ENCODE measurements around the gene CABP1.
A peak's percentile ranks its signal among the peaks of the same experiment; 100 is the strongest.
"Not testable (repeated sequence)": the region's sequence is repeated elsewhere in the genome, so short reads cannot be mapped to it uniquely, and the experiment has no call there.

CABP1 gene

DNA sequence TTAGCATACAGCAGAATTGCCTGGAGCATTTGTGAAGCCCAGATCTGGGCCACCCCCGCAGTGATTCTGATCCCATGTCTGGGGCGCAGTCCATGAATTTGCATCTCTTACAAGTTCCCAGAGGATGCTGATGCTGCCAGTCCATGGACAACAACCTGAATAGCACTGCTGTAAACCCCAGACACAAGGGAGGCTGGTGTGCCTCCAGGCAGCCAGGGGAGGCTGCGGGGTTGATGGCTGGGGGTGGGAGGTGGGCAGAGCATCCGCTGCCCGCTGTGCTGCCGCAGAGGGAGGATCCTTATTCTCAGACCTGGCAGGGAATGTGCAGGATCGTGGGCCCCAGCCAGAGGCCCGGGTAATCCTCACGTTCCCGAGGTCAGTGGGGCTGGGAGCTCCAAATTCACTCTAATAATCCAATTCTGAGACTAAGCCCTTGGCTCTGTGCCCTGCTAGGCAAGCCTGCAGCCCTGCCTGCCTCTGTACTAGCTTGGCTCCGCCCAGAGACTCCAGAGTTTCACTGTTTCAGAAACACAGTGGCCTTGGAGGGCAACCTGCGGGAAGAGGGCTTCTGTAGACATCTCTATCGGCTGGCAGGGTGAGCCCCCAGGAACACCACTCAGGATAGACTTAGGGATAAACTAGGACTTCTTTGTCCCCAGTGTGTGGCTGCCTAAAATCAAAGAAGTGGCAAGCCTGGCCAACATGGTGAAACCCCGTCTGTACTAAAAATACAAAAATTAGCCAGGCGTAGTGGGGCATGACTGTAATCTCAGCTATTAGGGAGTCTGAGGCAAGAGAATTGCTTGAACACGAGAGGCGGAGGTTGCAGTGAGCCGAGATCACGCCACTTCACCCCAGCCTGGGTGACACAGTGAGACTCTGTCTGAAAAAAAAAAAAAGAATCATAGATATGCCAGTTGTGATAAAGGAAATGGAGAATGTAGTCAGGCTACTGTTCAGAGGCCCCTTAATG is 28.7 kb downstream of the CABP1 start:
- no peak overlapping the region for H3K4me3 ChIP-seq (ENCODE audit: low read length)
- peaks cover 4% of the 10 kb centered on the region; the same call in 1 of the 2 replicates for H3K4me1 ChIP-seq (ENCODE audit: control insufficient read depth, insufficient read depth, low read length)
- H3K9me3 ChIP-seq (ENCODE audit: control insufficient read depth, insufficient read depth, low read length) = no peaks in the 10 kb centered on the region
- DNase-seq (ENCODE audit: low read depth, low spot score) = no peak
- H3K27ac ChIP-seq (ENCODE audit: low read length) = no peak overlapping the region
- H3K36me3 ChIP-seq (ENCODE audit: control insufficient read depth, insufficient read depth, low read length) = no peaks in the 10 kb centered on the region
- H3K27me3 ChIP-seq (ENCODE audit: control insufficient read depth, insufficient read depth, low read length) = no peaks in the 10 kb centered on the region
- no CpG with 5 or more reads among the region's 19 CpGs for WGBS (ENCODE audit: insufficient coverage, insufficient read length)

- not testable (repeated sequence) for H3K27me3 ChIP-seq (ENCODE audit: control insufficient read depth, insufficient read depth, low read length); H3K36me3 ChIP-seq (ENCODE audit: control insufficient read depth, insufficient read depth, low read length); H3K9me3 ChIP-seq (ENCODE audit: control insufficient read depth, insufficient read depth, low read length); H3K4me1 ChIP-seq (ENCODE audit: control insufficient read depth, insufficient read depth, low read length); DNase-seq (ENCODE audit: low read depth, low spot score); H3K4me3 ChIP-seq (ENCODE audit: low read length); H3K27ac ChIP-seq (ENCODE audit: low read length)
- no CpG with 5 or more reads among the region's 6 CpGs for WGBS (ENCODE audit: insufficient coverage, insufficient read length)
These were observed 29.8 kb downstream of the CABP1 start for GRCh38 chr12:120670237-120670636.

DNA sequence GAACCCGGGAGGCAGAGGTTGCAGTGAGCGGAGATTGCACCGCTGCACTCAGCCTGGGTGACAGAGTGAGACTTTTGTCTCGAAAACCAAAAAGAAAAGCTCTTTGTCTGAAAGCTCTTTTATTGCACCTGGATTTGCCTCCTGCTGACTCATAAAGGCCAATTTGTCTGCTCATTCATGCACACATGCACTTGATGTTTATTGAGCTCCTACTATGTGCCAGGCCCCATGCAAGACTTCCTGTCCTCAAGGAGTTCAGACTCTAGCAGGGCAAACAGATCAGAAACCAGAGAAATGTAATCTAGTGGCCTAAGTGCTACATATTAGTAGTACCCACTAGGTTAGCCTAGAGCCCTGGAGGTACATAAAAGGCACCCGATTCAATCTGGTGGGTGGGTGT is 30.2 kb downstream of the CABP1 start:
- H3K27me3 ChIP-seq (ENCODE audit: control insufficient read depth, insufficient read depth, low read length) = no peaks in the 10 kb centered on the region
- H3K27ac ChIP-seq (ENCODE audit: low read length) = no peak overlapping the region
- H3K4me1 ChIP-seq (ENCODE audit: control insufficient read depth, insufficient read depth, low read length) = peaks cover 4% of the 10 kb centered on the region; the same call in 1 of the 2 replicates
- DNase-seq (ENCODE audit: low read depth, low spot score) = no peak
- no peaks in the 10 kb centered on the region for H3K36me3 ChIP-seq (ENCODE audit: control insufficient read depth, insufficient read depth, low read length)
- WGBS (ENCODE audit: insufficient coverage, insufficient read length) = no CpG with 5 or more reads among the region's 5 CpGs
- no peaks in the 10 kb centered on the region for H3K9me3 ChIP-seq (ENCODE audit: control insufficient read depth, insufficient read depth, low read length)
- H3K4me3 ChIP-seq (ENCODE audit: low read length) = no peak overlapping the region

DNA sequence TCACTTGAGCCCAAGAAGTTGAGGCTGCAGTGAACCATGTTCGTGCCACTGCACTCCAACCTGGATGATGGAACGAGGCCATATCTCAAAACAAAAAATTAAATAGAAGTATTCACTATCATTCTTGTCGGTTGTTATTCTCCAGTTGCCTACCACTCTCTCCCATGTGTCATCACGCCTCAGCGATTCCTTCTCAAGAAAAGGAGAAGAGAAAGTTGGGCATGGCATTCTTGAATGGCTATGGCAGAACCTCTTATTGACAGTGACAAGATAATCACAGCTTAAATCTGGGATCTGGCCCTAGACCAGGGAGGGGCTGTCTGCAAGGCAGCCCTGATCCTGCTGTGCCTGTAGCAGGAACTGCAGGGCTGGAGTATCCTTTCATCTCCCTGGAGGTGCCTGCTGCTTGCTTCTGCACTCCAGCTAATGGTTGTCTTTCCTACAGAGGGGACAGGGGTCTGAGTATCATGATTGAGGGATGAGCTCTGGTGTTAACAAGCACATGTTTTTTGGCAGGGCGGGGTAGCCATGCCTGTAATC is 33.7 kb downstream of the CABP1 start:
- no peak overlapping the region for H3K4me3 ChIP-seq (ENCODE audit: low read length)
- H3K4me1 ChIP-seq (ENCODE audit: control insufficient read depth, insufficient read depth, low read length) = no peaks in the 10 kb centered on the region; the same call in 1 of the 2 replicates
- no CpG with 5 or more reads among the region's 6 CpGs for WGBS (ENCODE audit: insufficient coverage, insufficient read length)
- no peak overlapping the region for H3K27ac ChIP-seq (ENCODE audit: low read length)
- no peaks in the 10 kb centered on the region for H3K36me3 ChIP-seq (ENCODE audit: control insufficient read depth, insufficient read depth, low read length)
- no peaks in the 10 kb centered on the region for H3K9me3 ChIP-seq (ENCODE audit: control insufficient read depth, insufficient read depth, low read length)
- DNase-seq (ENCODE audit: low read depth, low spot score) = no peak
- no peaks in the 10 kb centered on the region for H3K27me3 ChIP-seq (ENCODE audit: control insufficient read depth, insufficient read depth, low read length)

- no peaks in the 10 kb centered on the region for H3K36me3 ChIP-seq (ENCODE audit: control insufficient read depth, insufficient read depth, low read length)
- no peak overlapping the region for H3K4me3 ChIP-seq (ENCODE audit: low read length)
- no peak for DNase-seq (ENCODE audit: low read depth, low spot score)
- H3K4me1 ChIP-seq (ENCODE audit: control insufficient read depth, insufficient read depth, low read length) = peaks cover 4% of the 10 kb centered on the region; the same call in 1 of the 2 replicates
- WGBS (ENCODE audit: insufficient coverage, insufficient read length) = no CpG with 5 or more reads among the region's 7 CpGs
- no peaks in the 10 kb centered on the region for H3K9me3 ChIP-seq (ENCODE audit: control insufficient read depth, insufficient read depth, low read length)
- H3K27me3 ChIP-seq (ENCODE audit: control insufficient read depth, insufficient read depth, low read length) = no peaks in the 10 kb centered on the region
- H3K27ac ChIP-seq (ENCODE audit: low read length) = no peak overlapping the region
These were observed 37.5 kb downstream of the CABP1 start for GRCh38 chr12:120677765-120678473.

DNA sequence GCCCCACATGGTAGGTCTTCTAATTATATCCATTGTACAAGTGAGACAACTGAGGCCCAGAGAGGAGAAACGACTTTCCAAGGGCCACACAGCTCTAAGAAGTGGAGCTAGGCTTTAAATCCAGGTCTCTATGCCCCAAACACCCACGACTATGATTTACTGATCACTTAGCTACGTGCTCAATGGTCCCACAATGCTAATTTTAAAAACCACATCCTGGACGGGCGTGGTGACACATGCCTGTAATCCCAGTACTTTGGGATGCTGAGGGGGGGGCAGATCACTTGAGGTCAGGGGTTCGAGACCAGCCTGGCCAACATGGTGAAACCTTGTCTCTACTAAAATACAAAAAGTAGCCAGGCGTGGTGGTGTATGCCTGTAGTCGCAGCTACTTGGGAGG is 38.1 kb downstream of the CABP1 start:
- no CpG with 5 or more reads among the region's 8 CpGs for WGBS (ENCODE audit: insufficient coverage, insufficient read length)
- Histone ChIP-seq H3K9me3 (ENCODE audit: control insufficient read depth, insufficient read depth, low read length) (no peaks in the 10 kb centered on the region), H3K27me3 (ENCODE audit: control insufficient read depth, insufficient read depth, low read length) (no peaks in the 10 kb centered on the region), H3K27ac (ENCODE audit: low read length) (no peak overlapping the region), H3K36me3 (ENCODE audit: control insufficient read depth, insufficient read depth, low read length) (no peaks in the 10 kb centered on the region), H3K4me3 (ENCODE audit: low read length) (no peak overlapping the region), H3K4me1 (ENCODE audit: control insufficient read depth, insufficient read depth, low read length) (peaks cover 4% of the 10 kb centered on the region; the same call in 1 of the 2 replicates)
- DNase-seq (ENCODE audit: low read depth, low spot score) = no peak

- Histone ChIP-seq H3K27me3 (ENCODE audit: control insufficient read depth, insufficient read depth, low read length) (no peaks in the 10 kb centered on the region), H3K4me1 (ENCODE audit: control insufficient read depth, insufficient read depth, low read length) (peaks cover 4% of the 10 kb centered on the region; the same call in 1 of the 2 replicates), H3K9me3 (ENCODE audit: control insufficient read depth, insufficient read depth, low read length) (no peaks in the 10 kb centered on the region), H3K4me3 (ENCODE audit: low read length) (no peak overlapping the region), H3K27ac (ENCODE audit: low read length) (no peak overlapping the region), H3K36me3 (ENCODE audit: control insufficient read depth, insufficient read depth, low read length) (no peaks in the 10 kb centered on the region)
- WGBS (ENCODE audit: insufficient coverage, insufficient read length) = no CpG with 5 or more reads among the region's 5 CpGs
- no peak for DNase-seq (ENCODE audit: low read depth, low spot score)
These were observed 39.8 kb downstream of the CABP1 start for GRCh38 chr12:120680165-120680738.

DNA sequence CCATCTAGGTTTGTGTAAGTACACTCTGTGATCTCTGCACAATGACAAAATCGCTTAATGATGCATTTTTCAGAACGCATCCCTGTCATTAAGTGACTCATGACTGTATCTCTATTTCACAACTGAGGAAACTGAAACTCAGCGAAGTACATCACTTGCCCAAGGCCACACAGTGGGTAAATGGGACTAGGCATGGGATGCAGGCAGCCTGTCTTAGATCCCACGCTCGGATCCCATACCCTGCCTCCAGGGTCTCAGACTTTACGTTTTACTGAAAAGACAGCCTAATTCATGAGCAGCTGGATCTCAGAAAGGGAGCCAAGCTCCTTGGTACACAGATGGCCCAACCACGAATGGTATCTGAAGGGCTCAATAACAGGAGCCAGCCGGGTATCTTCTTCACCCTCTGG is 44.1 kb downstream of the CABP1 start:
- Histone ChIP-seq H3K27me3 (ENCODE audit: control insufficient read depth, insufficient read depth, low read length) (no peaks in the 10 kb centered on the region), H3K27ac (ENCODE audit: low read length) (no peak overlapping the region), H3K4me1 (ENCODE audit: control insufficient read depth, insufficient read depth, low read length) (peaks cover 4% of the 10 kb centered on the region; the same call in 1 of the 2 replicates), H3K9me3 (ENCODE audit: control insufficient read depth, insufficient read depth, low read length) (no peaks in the 10 kb centered on the region), H3K4me3 (ENCODE audit: low read length) (no peak overlapping the region), H3K36me3 (ENCODE audit: control insufficient read depth, insufficient read depth, low read length) (no peaks in the 10 kb centered on the region)
- WGBS (ENCODE audit: insufficient coverage, insufficient read length) = no CpG with 5 or more reads among the region's 8 CpGs
- DNase-seq (ENCODE audit: low read depth, low spot score) = no peak

- no CpG with 5 or more reads among the region's 3 CpGs for WGBS (ENCODE audit: insufficient coverage, insufficient read length)
- no peak overlapping the region for H3K27ac ChIP-seq (ENCODE audit: low read length)
- no peaks in the 10 kb centered on the region for H3K9me3 ChIP-seq (ENCODE audit: control insufficient read depth, insufficient read depth, low read length)
- no peak overlapping the region for H3K4me3 ChIP-seq (ENCODE audit: low read length)
- DNase-seq (ENCODE audit: low read depth, low spot score) = no peak
- H3K4me1 ChIP-seq (ENCODE audit: control insufficient read depth, insufficient read depth, low read length) = no peaks in the 10 kb centered on the region
- H3K36me3 ChIP-seq (ENCODE audit: control insufficient read depth, insufficient read depth, low read length) = no peaks in the 10 kb centered on the region
- H3K27me3 ChIP-seq (ENCODE audit: control insufficient read depth, insufficient read depth, low read length) = no peaks in the 10 kb centered on the region
These were observed 45.1 kb downstream of the CABP1 start for GRCh38 chr12:120685522-120685921.

DNA sequence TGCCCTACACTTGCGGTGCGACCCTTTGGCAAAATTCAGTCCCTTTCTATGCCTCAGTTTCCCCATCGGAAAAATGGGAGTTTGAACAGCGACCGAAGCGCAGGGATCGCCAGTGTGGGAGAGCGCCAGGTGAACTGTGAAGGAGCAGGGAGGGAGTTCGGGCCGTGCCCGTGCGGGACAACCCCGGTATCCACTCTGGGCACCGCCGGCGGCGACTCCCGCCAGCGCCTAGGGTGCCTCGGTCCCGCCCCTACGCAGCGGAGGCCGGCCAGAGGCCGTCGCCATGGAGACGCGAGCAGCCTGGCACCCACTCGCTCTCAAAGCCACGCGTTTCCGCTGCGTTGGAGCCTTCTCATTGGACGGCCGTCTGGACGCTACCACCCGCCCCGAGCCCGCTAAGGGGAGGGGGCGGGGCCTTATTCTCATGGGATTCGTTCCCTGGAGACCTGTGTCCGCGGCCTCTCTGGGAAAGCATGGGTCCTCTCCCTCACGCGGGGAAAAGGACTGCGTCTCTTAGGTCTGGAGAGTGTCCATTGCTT is 45.8 kb downstream of the CABP1 start:
- WGBS (ENCODE audit: insufficient coverage, insufficient read length) = no CpG with 5 or more reads among the region's 46 CpGs
- Histone ChIP-seq H3K4me1 (ENCODE audit: control insufficient read depth, insufficient read depth, low read length) (no peaks in the 10 kb centered on the region), H3K4me3 (ENCODE audit: low read length) (peak overlapping the region; percentile 95; the same call in 1 of the 2 replicates), H3K36me3 (ENCODE audit: control insufficient read depth, insufficient read depth, low read length) (no peaks in the 10 kb centered on the region), H3K9me3 (ENCODE audit: control insufficient read depth, insufficient read depth, low read length) (no peaks in the 10 kb centered on the region), H3K27me3 (ENCODE audit: control insufficient read depth, insufficient read depth, low read length) (no peaks in the 10 kb centered on the region), H3K27ac (ENCODE audit: low read length) (no peak overlapping the region)
- peak; percentile 90 for DNase-seq (ENCODE audit: low read depth, low spot score)

Data from iPS DF 6.9 (cell line).